ENCODE measurements around the gene TBC1D2B. TPM values are rescaled to one million over a fixed set of nuclear protein-coding genes. Genes with fewer than 3 reads are reported as not detected.

TBC1D2B gene
- total and polyA plus RNA-seq, 2 experiments from 2014 or later: 24.8 to 38.4 TPM

DNA sequence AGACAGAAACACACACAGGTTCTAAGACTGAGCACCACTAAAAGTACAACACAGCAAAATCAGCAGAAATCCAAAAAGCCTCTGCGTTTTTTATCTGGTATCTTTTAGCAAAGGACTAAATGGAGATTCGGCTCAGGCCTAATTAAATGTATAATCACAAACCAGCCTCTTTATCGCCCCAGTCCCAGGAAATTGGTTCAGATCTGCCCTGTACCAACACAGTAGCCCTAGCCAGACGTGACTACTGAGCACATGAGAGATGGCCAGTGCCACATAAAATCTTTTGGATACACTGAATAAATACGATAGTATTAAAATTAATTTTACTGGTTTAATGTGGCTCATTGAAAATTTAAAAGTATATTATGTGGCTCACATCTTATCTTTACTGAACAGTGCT lies 19.7 kb downstream of the TBC1D2B start:
- Histone ChIP-seq H3K4me3 (no peak overlapping the region), H3K9me2 (replicated peaks; ENCODE audit: insufficient read depth) (no peaks in the 10 kb centered on the region), H3K4me1 (ENCODE audit: insufficient read depth) (peaks cover 62% of the 10 kb centered on the region), H3K27ac (peak overlapping the region; percentile 69), H4K20me1 (ENCODE audit: insufficient read depth, poor library complexity, severe bottlenecking) (peaks cover 5% of the 10 kb centered on the region), H3K9me3 (ENCODE audit: low read depth) (no peaks in the 10 kb centered on the region), H3K4me2 (no peak overlapping the region), H3K79me2 (peaks cover 99% of the 10 kb centered on the region), H3K27me3 (no peaks in the 10 kb centered on the region), H2AFZ (no peak overlapping the region), H3K36me3 (replicated peaks; ENCODE audit: insufficient read depth, low read depth) (no peaks in the 10 kb centered on the region)
- TF ChIP-seq EZH2 (IDR thresholded peaks at IDR 0.05; ENCODE audit: borderline replicate concordance) (no peak), EZH2phosphoT487 (IDR thresholded peaks at IDR 0.05; ENCODE audit: low read depth, severe bottlenecking, unreplicated experiment) (no peak)
- TF ChIP-seq, protein P1, sequence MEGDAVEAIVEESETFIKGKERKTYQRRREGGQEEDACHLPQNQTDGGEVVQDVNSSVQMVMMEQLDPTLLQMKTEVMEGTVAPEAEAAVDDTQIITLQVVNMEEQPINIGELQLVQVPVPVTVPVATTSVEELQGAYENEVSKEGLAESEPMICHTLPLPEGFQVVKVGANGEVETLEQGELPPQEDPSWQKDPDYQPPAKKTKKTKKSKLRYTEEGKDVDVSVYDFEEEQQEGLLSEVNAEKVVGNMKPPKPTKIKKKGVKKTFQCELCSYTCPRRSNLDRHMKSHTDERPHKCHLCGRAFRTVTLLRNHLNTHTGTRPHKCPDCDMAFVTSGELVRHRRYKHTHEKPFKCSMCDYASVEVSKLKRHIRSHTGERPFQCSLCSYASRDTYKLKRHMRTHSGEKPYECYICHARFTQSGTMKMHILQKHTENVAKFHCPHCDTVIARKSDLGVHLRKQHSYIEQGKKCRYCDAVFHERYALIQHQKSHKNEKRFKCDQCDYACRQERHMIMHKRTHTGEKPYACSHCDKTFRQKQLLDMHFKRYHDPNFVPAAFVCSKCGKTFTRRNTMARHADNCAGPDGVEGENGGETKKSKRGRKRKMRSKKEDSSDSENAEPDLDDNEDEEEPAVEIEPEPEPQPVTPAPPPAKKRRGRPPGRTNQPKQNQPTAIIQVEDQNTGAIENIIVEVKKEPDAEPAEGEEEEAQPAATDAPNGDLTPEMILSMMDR (IDR thresholded peaks at IDR 0.05; ENCODE audit: poor library complexity): no peak
- 84% methylated on average over 5 of the region's 5 CpGs for WGBS (ENCODE audit: low lambda C conversion rate, missing lambda C conversion rate)
- DNase-seq (ENCODE audit: low spot score): no peak

DNA sequence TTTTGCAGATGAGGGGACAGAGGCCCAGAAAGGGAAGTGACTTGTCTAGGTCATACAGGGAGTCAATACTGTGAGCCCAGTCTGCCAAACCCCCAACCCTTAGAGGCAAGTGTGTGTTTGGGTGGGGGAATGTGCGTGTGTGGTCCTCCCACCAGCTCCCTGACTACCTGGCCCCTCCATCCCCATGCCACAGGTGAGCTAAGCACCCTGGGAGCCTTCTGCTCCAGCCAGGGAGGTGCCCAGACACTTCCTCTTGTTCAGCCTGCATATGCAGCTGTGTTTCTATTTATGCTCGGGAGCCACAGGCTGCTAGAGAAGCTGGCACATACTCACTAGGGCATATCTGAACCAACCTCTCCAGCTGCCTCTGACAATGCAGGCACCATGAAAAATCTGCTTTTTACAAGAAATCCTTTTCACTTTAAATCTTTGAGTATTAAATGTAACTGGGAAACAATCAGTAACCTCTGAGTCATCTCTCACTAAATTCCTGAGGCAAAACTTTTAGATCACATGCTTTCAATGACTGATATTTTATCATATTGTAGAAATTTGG lies 20.7 kb downstream of the TBC1D2B start:
- Histone ChIP-seq H3K9me3 (ENCODE audit: low read depth) (no peaks in the 10 kb centered on the region), H4K20me1 (ENCODE audit: insufficient read depth, poor library complexity, severe bottlenecking) (peaks cover 5% of the 10 kb centered on the region), H3K4me2 (no peak overlapping the region), H3K27me3 (no peaks in the 10 kb centered on the region), H3K36me3 (replicated peaks; ENCODE audit: insufficient read depth, low read depth) (no peaks in the 10 kb centered on the region), H3K9me2 (replicated peaks; ENCODE audit: insufficient read depth) (no peaks in the 10 kb centered on the region), H3K27ac (peak overlapping the region; percentile 69), H3K79me2 (peaks cover 93% of the 10 kb centered on the region), H2AFZ (no peak overlapping the region), H3K4me1 (ENCODE audit: insufficient read depth) (peaks cover 62% of the 10 kb centered on the region), H3K4me3 (no peak overlapping the region)
- TF ChIP-seq EZH2phosphoT487 (IDR thresholded peaks at IDR 0.05; ENCODE audit: low read depth, severe bottlenecking, unreplicated experiment) (no peak), EZH2 (IDR thresholded peaks at IDR 0.05; ENCODE audit: borderline replicate concordance) (no peak)
- TF ChIP-seq, protein P1 (IDR thresholded peaks at IDR 0.05; ENCODE audit: poor library complexity): no peak
- 61% methylated on average over 2 of the region's 2 CpGs for WGBS (ENCODE audit: low lambda C conversion rate, missing lambda C conversion rate)
- no peak for DNase-seq (ENCODE audit: low spot score)

DNA sequence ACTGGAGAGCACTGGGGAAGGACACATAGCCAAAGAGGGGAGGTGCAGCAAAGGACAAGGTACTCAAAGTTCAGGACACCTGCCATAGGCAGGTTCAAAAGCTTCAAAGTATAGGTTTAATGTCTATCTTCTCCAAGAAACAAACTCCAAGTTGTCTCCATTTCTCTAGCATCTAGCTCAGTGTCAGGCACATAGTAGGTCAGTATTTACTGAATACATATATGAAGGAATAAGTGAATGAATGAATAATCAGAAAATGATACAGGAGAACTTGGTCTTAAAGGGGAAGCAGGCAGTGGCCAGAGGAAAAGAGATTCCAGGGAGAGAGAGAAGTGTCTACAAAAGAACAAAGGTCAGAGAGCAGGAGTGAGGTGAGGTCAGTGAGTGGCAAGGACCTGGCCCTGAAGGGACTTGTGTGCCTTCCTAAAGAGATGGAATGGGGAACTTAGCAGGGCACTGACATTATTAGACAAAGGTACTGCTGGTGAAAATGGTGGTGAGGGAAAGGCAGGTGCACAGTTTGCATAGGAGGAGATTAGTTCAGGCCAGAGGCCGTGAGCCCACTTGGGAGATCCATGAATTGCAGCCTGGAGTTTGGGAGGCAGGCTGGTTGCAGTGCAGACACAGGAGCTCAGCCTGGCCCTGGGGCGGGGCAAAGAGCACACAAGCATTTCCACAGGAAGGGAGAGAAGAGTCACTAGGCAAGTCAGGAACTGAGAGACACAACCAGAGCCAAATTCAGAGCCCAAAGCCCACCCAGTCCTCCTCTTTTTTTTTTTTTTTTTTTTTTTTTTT lies 21.4 kb downstream of the TBC1D2B start:
- 56% methylated on average over 2 of the region's 2 CpGs for WGBS (ENCODE audit: low lambda C conversion rate, missing lambda C conversion rate)
- H2AFZ ChIP-seq: no peak overlapping the region

More for the DNA sequence above, 21.4 kb downstream of the TBC1D2B start:
- Histone ChIP-seq H3K9me2 (replicated peaks; ENCODE audit: insufficient read depth) (no peaks in the 10 kb centered on the region), H4K20me1 (ENCODE audit: insufficient read depth, poor library complexity, severe bottlenecking) (peaks cover 5% of the 10 kb centered on the region), H3K27me3 (no peaks in the 10 kb centered on the region), H3K4me1 (ENCODE audit: insufficient read depth) (peaks cover 63% of the 10 kb centered on the region), H3K27ac (peak overlapping the region; percentile 69), H3K4me3 (no peak overlapping the region), H3K36me3 (replicated peaks; ENCODE audit: insufficient read depth, low read depth) (no peaks in the 10 kb centered on the region), H3K79me2 (peaks cover 89% of the 10 kb centered on the region), H3K9me3 (ENCODE audit: low read depth) (no peaks in the 10 kb centered on the region), H3K4me2 (peak overlapping the region; percentile 44)
- DNase-seq (ENCODE audit: low spot score): peak; percentile 53
- no peak for TF ChIP-seq EZH2 (IDR thresholded peaks at IDR 0.05; ENCODE audit: borderline replicate concordance)
- TF ChIP-seq EZH2phosphoT487 (IDR thresholded peaks at IDR 0.05; ENCODE audit: low read depth, severe bottlenecking, unreplicated experiment): no peak
- TF ChIP-seq, protein P1 (IDR thresholded peaks at IDR 0.05; ENCODE audit: poor library complexity): no peak
